DMS79 (cell line): ENCODE results near the gene CYFIP1.
"Not testable (repeated sequence)": the region's sequence is repeated elsewhere in the genome, so short reads cannot be mapped to it uniquely, and the experiment has no call there.

Experiments used
- DNase-seq: peaks from one replicate; lab custom pipeline; 2025; lab: John Stamatoyannopoulos, UW

The CYFIP1 gene

GRCh38 chr15:22980189-22981050, at the start of gene CYFIP1:
Gene CYFIP1 (minus strand): TSS chr15:22980368. CDS start chr15:22947285, 33,083 bp downstream.
- peak; percentile 13 for DNase-seq

GRCh38 chr15:23026218-23026617, 46.0 kb upstream of the CYFIP1 start:
- DNase-seq = no peak

DNA sequence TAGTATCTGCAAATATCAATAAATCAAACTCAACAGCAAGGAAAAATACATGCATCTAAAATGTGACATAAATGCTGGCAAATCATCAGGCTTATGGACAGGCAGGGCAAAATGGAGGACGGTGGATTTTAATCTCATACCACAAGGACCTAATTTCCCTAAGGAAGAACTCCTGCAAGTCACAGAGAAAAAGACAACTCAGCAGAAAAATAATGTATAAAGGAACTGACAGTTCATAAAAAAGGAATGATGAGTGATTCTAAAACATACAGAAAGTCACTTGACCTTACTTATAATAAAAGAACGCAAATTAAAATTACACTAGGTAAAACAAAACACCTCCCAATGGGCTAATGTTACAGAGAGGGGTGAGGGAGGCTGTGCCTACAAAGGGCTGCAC, 42.0 kb upstream of the CYFIP1 start:
- no peak for DNase-seq

DNA sequence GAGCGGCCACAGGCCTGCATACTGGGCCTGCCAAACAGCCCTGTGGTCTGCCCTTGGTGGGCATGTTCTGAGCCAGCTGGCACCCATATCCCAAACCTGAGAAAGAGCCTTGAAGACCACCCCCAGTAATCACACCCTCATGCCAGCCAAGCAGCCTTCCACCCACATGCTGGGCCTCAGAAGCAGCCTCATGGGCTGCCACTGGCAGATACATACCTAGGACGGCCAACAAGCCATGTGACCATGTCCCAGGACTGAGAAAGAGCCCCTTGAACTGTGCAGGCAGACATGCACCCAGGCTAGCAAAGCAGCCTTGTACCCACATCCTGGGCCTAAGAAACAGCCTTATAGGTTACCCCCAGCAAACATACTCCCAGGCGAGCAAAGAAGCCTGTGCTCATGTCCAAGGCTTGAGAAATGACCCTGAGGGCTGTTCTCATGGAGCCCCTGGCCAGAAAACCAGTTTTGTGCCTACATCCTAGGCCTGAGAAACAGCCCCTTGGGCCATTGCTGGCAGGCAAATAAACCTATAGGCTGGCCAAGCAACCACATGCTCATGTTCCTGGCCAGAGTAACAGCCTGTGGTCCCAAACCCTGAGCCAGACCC, 34.3 kb upstream of the CYFIP1 start:
- DNase-seq = no peak

DNA sequence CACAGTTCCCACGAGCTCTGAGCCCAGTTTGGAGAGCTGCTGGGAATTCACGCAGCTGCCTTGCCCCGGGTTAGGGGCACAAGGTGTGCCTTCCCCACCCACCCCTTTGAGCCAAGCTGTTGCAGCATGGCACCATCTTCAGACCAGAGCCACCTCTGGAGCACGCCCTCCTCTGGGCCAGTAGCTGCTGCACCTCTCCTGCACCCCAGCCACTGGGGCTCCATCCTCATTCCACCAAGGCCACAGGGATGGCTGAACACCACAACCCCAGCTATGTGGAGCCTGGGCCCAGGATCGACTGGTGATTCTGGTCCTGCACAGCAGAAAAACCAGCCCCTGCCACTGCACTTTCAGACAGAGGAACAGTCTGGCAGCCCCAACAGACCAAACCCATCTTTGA, 33.5 kb upstream of the CYFIP1 start:
- DNase-seq = no peak

DNA sequence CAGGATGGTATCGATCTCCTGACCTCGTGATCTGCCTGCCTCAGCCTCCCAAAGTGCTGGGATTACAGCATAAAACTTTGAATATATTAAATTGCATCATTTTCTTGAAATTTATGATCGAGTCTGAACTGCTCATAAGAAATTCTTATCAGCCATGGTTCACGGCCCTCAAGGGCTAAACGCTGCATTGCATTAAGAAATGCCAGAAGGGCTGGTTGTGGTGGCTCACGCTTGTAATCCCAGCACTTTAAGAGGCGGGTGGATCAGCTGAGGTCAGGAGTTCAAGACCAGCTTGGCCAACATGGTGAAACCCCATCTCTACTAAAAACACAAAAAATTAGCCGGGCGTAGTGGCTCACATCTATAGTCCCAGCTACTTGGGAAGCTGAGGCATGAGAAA, 32.4 kb upstream of the CYFIP1 start:
- not testable (repeated sequence) for DNase-seq

DNA sequence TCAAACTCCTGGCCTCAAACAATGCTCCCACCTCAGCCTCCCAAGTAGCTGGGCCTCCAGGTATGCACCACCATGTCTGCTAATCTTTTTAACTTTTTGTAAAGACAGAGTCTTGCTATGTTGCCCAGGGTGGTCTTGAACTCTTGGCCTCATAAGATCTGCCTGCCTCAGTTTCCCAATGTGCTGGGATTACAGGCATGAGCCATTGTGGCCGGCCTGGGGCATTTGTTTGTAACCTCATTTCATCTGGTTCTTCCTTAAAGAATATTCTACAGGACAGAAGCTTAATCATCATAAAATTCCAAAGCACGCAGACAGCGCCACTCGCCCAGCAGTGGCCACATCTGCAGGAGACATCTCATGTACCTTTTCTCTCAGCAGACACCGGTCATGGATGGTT, 23.6 kb upstream of the CYFIP1 start:
- no peak for DNase-seq

GRCh38 chr15:23002920-23003319, 22.8 kb upstream of the CYFIP1 start:
- DNase-seq = no peak

DNA sequence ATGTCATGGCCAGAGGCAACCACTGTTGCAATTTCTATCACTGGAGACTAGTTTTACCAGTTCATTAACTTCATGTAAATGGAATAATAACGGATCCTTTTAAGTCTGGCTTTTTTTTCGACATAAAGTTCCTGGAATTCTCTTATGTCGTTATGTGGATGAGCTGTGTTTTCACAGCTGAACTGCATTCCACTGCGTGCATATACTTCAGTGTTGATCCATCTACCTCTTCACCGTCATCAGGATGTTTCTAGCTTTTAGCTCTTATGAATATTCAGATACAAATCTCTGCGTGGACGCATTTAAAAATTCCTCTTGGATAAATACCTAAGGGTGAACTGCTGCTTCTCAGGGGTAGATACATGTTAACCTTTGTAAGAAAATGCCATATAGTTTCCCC, 15.6 kb upstream of the CYFIP1 start:
- DNase-seq = no peak

DNA sequence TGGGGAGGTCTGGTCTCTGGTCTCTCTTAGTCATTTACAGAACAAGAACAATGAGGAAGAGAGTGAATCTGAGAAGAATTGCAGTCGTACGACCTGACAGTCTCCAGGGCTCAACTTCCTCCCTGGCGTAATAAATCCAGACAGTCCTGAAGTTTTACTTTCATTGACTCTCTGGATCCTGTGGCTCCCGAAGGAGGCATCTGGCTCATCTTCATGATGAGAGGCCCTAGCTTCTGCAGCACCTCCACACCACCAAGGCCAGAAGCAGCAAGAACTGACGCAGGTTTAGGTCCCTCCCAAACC, 11.8 kb upstream of the CYFIP1 start:
- no peak for DNase-seq

DNA sequence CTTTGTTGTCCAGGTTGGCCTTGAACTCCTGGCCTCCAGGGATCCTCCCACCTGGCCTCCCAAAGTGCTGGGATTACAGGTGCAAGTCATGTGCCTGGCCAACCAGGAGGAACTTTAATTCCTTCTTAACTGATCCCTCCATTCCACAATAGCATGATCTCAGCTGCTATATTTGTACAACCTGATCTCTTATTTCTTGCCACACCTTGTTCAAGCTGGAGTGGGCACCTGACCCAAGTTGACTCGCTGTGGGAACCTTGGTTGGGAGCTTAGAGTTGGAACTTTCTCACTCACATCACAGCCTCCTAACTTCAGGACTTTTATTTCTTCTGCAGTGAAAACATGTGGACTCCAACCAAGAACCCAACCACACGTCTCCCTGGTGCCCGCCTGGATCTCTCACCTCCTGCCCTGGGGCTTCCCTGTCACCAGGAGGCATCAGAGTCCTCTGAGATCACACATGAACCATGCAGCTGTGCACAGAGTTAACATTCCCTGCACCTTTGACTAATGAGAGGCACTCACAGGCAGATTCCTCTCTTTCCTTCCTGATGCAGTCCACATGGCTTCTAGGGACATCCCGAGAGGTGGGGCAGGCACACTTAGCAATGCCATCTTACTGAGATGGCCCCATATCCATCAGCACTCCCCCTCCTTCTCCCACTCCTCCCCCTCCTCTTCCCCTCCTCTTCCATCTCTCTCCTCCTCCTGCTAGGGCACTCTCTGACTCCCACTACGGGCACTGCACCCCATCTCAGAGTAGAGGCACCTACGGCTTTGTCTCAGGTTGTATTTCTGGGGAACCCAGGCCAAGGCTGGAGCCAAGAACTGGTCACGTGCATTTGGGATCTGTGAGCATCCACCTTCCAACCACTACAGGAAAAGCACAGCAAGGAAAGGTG, 9.7 kb upstream of the CYFIP1 start:
- no peak for DNase-seq

DNA sequence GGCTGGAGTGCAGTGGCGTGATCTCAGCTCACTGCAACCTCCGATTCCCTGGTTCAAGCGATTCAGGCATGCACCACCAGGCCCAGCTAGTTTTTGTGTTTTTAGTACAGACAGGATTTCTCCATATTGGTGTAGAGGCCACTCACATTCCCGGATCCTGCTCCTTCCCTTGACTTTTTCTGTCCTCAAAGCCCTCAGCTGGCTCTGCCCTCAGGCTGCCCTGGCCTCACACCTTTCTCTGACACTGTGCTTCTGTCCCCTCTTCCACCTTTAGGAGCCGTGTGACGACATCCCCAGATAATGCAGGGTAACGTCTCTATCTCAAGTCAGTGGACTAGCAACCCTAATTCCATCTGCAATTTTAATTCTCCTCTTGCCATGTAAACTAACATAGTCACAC, 8.6 kb upstream of the CYFIP1 start:
- DNase-seq = no peak

DNA sequence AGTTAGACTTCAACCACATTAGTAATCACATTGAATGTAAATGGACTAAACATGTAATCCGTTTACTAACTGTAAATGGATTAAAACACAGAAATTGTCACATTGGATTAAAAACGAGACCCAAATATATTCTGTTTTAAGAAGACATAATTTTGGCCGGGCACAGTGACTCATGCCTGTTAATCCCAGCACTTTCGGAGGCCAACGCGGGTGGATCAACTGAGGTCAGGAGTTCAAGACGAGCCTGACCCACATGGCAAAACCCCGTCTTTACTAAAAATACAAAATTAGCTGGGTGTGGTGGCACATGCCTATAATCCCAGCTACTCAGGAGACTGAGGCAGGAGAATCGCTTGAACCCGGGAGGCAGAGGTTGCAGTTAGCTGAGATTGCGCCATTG, 1.8 kb upstream of the CYFIP1 start:
- not testable (repeated sequence) for DNase-seq

- DNase-seq = no peak
These were observed 1.1 kb upstream of the CYFIP1 start for GRCh38 chr15:22981051-22981840.

GRCh38 chr15:22979238-22980188, 655 bp downstream of the CYFIP1 start:
- no peak for DNase-seq

DNA sequence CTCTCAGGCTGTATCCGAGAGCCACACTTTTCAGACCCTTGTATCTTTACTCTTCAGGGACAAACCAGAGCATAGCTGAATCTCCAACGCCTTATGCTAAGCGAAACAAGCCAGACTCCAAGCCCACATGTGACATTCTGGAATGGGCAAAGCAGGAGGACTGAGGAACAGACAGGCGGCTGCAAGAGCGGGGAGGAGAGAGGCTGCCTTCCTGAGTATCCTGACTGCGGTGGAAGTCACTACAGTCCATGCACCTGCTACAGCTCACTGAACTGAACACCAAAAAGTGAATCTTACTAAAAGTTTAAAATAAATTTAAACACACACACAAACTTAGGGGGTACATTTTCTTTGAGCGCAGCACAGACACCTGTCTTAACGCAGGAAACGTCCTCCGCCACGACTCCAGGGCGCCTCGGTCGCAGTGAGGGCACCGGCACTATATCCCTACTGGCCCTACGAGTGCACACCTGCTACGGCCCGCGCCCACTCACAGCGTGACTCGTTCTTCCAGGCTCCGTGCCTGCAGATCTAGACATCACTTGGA, 1.4 kb downstream of the CYFIP1 start:
- DNase-seq = no peak

DNA sequence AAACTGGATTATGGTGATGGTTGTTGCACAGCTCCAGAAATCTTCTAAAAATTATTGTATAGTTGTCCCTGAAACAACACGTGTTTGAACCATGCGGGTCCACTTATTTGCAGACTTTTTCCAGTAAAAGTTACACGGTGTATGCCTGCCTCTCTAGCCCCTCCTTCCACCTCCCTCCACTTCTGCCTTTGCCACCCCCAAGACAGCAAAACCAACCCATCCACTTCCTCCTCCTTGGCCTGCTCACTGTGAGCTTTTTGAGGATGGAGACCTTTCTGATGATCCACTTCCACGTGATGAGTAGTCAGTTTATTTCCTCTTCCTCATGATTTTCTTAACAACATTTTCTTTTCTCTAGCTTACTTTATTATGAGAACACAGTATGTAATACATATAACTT, 5.4 kb downstream of the CYFIP1 start:
- no peak for DNase-seq

- no peak for DNase-seq
These were observed 6.2 kb downstream of the CYFIP1 start for GRCh38 chr15:22973987-22974386.

- no peak for DNase-seq
These were observed 6.9 kb downstream of the CYFIP1 start for GRCh38 chr15:22973286-22973685.

GRCh38 chr15:22969489-22969888, 10.7 kb downstream of the CYFIP1 start:
- DNase-seq = no peak

DNA sequence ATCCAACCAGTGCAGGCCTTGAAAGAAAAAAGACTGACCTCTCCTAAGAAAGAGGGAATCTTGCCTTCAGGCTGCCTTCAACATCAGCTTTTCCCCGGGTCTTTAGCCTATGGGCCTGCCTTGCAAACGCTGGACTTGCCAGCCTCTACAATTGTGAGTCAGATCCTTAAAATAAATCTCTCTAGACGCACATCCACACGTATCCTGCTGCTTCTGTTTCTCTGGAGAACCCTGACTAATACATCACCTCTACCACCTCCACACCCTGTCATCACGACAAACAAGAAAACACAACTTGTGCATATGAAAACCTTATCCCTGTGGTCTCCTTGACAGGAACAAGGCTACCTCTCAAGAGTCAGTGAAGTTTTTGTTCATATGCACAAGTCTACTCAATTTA, 11.8 kb downstream of the CYFIP1 start:
- DNase-seq = no peak
